Measurements from ENCODE around the gene UQCR11. TPM values are rescaled to one million over a fixed set of nuclear protein-coding genes. Genes with fewer than 3 reads are reported as not detected.

The UQCR11 gene
- total RNA-seq, 1 donor, result 36.9 TPM

DNA sequence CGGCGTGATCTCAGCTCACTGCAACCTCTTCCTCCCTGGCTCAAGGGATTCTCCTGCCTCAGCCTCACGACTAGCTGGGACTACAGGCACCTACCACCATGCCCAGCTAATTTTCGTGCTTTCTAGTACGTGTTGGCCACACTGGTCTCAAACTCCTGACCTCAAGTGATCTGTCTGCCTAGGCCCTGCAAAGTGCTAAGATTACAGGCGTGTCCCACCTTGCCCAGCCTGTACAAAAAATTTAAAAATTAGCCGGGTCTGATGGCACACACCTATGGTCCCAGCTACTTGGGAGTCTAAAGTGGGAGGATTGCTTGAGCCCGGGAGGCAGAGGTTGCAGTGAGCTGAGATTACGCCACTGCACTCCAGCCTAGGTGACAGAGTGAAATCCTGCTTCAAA lies 32.5 kb downstream of the UQCR11 start:
- DNase-seq (ENCODE audit: low read depth in 2 of 3, low spot score in 2 of 3), result no peak

DNA sequence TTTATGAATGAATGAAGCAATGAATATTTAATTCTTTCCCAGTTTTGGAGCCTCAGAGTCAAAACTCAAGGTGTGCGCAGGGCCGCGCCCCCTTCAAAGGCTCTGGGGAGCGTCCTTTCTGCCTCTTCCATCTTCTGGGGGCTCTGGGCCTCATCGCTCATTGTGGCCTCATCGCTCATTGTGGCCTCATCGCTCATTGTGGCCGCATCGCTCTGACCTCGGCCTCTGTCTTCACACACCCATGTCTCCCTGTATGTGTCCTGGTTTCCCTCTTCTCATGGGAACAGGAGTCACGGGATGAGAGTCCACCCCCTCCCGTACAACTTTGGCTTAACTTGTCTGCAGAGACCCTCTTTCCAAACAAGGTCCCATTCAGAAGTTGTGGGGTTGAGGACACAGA lies 33.9 kb downstream of the UQCR11 start:
- no peak for DNase-seq (ENCODE audit: low read depth in 2 of 3, low spot score in 2 of 3)

DNA sequence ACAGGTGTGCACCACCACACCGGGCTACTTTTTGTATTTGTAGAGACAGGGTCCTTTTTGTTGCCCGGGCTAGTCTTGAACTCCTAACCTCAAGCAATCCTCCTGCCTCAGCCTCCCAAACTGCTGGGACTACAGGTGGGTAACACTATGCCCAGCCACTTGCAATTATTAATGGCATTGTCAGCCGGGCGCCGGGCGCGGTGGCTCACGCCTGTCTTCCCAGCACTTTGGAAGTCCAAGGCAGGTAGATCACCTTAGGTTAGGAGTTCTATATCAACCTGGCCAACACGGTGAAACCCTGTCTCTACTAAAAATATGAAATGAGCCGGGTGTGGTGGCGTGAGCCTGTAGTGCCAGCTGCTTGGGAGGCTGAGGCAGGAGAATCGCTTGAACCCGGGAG lies 34.4 kb downstream of the UQCR11 start:
- no peak for DNase-seq (ENCODE audit: low read depth in 2 of 3, low spot score in 2 of 3)

DNA sequence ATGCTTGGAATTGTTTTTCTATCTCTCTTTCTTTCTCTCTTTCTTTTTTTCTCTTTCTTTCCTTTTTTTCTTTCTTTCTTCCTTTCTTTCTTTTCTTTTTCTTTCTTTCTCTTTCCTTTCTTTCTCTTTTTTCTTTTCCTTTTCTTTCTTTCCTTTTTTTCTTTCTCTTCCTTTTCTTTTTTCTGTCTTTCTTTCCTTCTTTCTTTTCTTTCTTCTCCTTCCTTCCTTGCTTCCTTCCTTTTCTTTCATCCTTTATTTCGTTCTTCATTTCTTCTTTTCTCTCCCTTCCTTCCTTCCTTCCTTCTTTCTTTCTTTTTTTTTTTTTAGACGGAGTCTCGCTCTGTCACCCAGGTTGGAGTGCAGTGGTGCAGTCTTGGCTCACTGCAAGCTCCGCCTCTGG lies 35.3 kb downstream of the UQCR11 start:
- no peak for DNase-seq (ENCODE audit: low read depth in 2 of 3, low spot score in 2 of 3)

- DNase-seq (ENCODE audit: low read depth in 2 of 3, low spot score in 2 of 3), result peak; percentile 79 to 84 (median 84)
Measured at GRCh38 chr19:1568320-1569019, 36.8 kb downstream of the UQCR11 start, which contains the start of gene MEX3D. TSS of gene MEX3D (minus strand) at chr19:1568325. CDS start at chr19:1568058, 267 bp downstream.

DNA sequence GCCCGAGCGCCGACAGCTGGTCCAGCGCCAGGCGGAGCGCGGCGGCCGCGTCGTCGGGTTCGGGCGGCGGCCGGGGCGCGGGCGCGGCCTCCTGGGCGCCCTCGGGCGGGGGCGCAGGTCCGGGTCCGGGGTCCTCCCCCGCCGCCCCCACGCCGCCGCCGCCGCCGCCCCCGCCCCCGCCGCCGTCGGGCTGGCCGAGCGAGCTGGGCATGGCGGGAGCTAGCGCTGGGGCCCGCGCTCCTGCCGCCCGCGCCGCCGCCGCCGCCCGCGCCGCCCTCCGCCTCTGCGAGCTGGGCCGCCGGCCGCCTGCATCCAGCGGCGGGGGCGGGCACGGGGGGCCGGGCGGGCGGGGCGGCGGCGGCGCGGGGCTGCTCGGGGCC lies 37.4 kb downstream of the UQCR11 start:
- DNase-seq (ENCODE audit: low read depth in 2 of 3, low spot score in 2 of 3), result no peak

DNA sequence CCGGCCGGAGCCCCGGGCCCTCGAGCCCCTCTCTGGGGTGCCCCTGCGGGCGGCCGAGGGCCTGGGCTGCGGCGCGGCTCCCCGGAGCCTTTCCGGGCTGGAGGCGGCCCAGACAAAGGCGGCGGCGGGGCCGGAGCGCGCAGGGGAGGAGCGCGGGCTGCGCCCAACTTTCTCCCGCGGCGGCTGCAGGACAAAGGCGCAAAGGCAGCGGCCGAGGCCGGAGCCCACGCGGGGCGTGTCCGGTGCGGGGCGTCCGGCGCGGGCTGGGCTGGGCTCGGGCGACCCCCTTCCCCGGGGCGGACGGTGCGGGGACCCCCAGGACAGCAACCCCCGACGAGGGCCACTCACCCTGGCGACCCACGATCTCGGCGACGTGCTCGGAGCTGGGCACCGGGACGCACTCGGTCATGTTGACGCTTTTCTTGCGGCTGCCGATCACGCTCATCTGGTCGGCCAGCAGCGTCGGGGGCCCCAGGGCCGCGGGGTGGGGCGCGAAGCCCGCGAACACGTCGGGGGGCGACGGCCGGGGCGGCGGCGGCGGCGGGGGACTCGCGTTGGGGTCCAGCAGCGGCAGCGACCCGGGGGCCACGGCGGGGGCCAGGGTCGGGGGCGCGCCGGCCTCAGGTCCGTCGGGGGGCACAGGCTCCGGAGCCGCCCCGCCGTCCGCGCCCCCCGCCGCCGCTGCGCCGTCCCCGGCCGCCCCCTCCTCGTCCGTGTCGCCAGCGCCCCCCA lies 38.0 kb downstream of the UQCR11 start:
- no peak for DNase-seq (ENCODE audit: low read depth in 2 of 3, low spot score in 2 of 3)

DNA sequence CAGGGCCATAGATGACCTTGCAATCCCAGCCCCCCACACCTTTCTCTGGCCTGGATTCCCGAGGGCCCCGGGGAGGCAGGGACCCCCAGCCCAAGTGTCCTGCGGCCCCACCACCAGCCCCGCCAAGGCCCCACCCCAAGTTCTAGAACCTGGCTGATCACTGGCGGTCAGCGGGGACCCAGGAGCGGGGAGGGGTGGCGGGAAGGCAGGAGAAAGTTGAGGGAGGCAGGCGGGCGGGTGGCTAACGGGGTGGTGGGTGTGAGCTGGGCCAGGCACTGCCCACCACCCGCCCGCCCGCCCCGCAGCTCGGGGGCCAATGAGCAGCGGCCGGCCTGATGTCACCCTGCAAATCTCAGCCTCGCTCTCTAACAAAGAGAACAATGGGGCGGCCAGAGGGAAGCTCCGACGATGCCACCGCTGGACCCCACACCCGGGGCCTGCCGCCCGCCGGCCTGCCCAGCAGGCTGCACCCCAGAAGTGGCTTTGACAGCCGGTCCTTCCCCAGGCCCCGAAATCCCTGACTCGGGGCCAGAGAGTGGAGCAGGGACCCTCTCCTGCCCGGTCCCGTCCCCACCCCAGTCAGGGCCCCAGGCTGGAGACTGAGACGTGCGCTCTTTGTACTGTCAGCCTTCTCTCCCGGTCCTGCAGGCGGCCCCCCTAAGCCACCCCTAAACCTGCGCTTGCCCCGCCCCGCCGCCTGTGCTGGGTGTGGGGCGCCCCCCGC lies 38.7 kb downstream of the UQCR11 start:
- DNase-seq (ENCODE audit: low read depth in 2 of 3, low spot score in 2 of 3), result no peak

DNA sequence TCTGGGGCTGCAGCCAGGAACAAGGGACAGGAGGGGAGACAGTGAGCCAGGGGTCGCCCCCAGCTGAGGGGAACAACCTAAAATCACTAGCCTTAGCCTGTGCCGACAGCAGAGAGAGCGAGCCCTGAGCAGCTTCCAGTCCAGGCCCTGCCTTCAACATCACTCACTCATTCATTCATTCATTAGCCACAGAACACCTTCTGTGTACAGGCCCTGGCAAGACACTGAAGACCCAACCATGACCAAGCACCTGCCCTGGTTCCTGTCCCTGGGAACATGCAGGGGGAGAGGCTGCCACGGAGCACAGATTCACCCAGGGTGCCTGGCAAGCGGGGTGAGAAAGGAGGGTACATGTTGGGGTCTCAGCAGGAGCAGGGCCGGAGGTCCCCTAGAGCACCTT lies 42.0 kb downstream of the UQCR11 start:
- no peak for DNase-seq (ENCODE audit: low read depth in 2 of 3, low spot score in 2 of 3)

GRCh38 chr19:1561236-1561842 lies 43.9 kb downstream of the UQCR11 start:
- no peak for DNase-seq (ENCODE audit: low read depth in 2 of 3, low spot score in 2 of 3)

- peak in 2 of 3 donors; percentile 23 to 42 for DNase-seq (ENCODE audit: low read depth in 2 of 3, low spot score in 2 of 3)
Measured at GRCh38 chr19:1560286-1560882, 44.9 kb downstream of the UQCR11 start.

- no peak for DNase-seq (ENCODE audit: low read depth in 2 of 3, low spot score in 2 of 3)
Measured at GRCh38 chr19:1558552-1558951, 46.7 kb downstream of the UQCR11 start.

DNA sequence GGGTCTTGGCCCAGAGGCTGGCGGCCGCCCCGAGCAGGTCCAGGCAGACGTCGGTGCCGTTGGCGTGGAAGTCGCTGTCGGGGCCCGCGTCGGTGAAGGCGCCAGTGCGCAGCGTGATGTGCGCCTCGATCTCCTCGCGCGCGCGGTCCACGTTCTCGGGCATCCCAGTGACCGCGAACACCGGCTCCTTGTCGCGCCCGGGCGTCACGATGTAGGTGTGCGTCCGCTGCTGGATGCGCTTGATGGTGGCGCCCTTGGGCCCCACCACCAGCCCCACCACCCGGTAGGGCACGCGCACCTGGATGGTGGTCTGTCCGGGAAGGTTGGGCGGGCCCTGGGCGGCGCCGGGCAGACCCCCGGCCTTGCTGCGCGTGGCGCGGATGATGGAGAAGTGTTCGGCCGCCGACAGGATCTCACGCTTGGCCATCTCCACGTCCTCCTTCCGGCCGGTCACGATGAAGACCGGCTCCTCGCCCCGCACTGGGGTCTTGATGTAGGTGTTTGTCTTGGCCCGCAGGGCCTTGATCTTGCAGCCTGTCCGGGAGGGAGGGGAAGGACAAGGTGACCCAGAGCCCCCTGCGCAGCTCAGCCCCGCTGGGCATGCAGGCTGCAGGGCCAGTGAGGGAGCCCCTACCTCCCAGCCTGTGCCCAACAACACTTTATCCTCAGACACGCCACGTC lies 48.7 kb downstream of the UQCR11 start:
- no peak for DNase-seq (ENCODE audit: low read depth in 2 of 3, low spot score in 2 of 3)

GRCh38 chr19:1555487-1556389 lies 49.5 kb downstream of the UQCR11 start:
- no peak for DNase-seq (ENCODE audit: low read depth in 2 of 3, low spot score in 2 of 3)

DNA sequence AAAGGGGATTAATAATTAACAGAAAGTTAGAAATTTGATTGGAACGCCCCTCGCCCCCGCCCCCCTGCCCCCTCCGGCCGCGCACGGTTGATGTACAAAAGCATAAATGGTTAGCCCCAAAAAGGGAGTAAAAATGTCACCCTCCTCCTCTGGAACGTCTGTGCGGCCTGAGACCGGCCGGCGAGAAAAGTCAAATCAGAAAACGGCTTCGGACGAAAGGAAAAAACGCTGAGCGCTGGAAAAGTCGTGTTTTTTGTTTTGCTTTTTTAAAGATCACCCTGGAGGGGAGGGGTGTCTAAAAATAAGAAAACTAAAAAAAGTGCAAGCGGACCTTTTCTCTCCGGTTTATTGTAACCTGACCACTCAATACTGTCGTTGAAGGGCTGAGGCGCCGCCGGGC lies 50.3 kb downstream of the UQCR11 start:
- no peak for DNase-seq (ENCODE audit: low read depth in 2 of 3, low spot score in 2 of 3)

GRCh38 chr19:1553415-1553814 lies 51.8 kb downstream of the UQCR11 start:
- DNase-seq (ENCODE audit: low read depth in 2 of 3, low spot score in 2 of 3), result no peak

- DNase-seq (ENCODE audit: low read depth in 2 of 3, low spot score in 2 of 3), result no peak
Measured at GRCh38 chr19:1551068-1552040, 53.9 kb downstream of the UQCR11 start.

DNA sequence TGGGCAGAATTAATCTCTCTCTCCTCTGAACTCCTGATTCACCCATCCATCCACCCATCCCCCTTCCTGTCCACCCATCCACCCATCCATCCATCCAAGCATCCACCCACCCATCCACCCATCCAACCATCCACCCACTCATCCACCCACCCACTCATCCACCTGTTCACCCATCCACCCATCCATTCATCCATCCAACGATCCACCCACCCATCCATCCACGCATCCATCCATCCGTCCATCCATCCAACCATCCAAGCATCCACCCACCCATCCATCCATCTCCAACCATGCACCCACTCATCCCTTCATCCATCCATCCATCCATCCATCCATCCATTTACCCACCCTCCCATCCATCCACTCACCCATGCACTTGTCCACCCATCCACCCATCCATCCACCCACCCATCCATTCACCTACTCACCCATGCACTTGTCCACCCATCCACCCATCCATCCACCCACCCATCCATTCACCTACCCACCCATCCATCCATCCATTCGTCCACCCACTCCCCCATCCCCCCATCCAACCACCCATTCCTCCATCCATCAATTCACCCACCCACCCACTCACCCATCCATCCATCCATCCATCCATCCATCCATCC lies 55.8 kb downstream of the UQCR11 start:
- DNase-seq (ENCODE audit: low read depth in 2 of 3, low spot score in 2 of 3), result no peak

Data from hematopoietic multipotent progenitor cell (in vitro differentiated cells).